Activated B cell treated with CpG ODN at 0.5 μM for 24 hours (primary cell): ENCODE measurements around the gene TENT4A. TPM values are rescaled to one million over a fixed set of nuclear protein-coding genes. Genes with fewer than 3 reads are reported as not detected.

ENCODE experiments used
- ATAC-seq: fragments of 200-7000 bp; cut with Tn5 transposase; one replicate; pipeline ENCODE4 v1.10.0; 2021; ENCODE audit warnings: low read depth, mild to moderate bottlenecking, moderate library complexity
- CTCF ChIA-PET: fragments of 350-600 bp; sonication (Branson Sonifier 250); formaldehyde crosslinking; loops from one replicate; lab custom pipeline; 2021; ENCODE audit warnings: antibody characterized with exemption; lab: Charles Lee
- POLR2A ChIA-PET: fragments of 350-600 bp; sonication (Branson Sonifier 250); formaldehyde crosslinking; loops from one replicate; lab custom pipeline; 2021; ENCODE audit warnings: antibody characterized with exemption; lab: Charles Lee
- DNase-seq: peaks from one replicate; pipeline ENCODE4 v3.0.0; 2022
- H3K27ac Mint-ChIP-seq: one replicate; pipeline ENCODE4 v1.8.0; 2020; ENCODE audit warnings: mixed read lengths
- H3K27me3 Mint-ChIP-seq: one replicate; pipeline ENCODE4 v1.8.0; 2021; ENCODE audit warnings: mixed read lengths
- H3K36me3 Mint-ChIP-seq: one replicate; pipeline ENCODE4 v1.8.0; 2021; ENCODE audit warnings: low read depth, mixed read lengths
- H3K4me1 Mint-ChIP-seq: one replicate; pipeline ENCODE4 v1.8.0; 2021; ENCODE audit warnings: mixed read lengths
- H3K4me3 Mint-ChIP-seq: one replicate; pipeline ENCODE4 v1.8.0; 2020; ENCODE audit warnings: mild to moderate bottlenecking, mixed read lengths
- H3K9me3 Mint-ChIP-seq: one replicate; pipeline ENCODE4 v1.8.0; 2020; ENCODE audit warnings: mixed read lengths
- intact Hi-C: fragments of 100-400 bp; cut with micrococcal nuclease; formaldehyde crosslinking; loops from one replicate; pipeline ENCODE4 v1.15.1; 2024
- total RNA-seq: library from RNA; stranded (reverse); gene quantifications from 2 replicates; pipeline ENCODE4 v1.2.3, GENCODE V29; 2022
- TF ChIP-seq, protein P1 (sequence below): fragments of 200-600 bp; IDR thresholded peaks from one replicate; pipeline ENCODE4 v1.8.0; 2022; ENCODE audit warnings: antibody characterized with exemption, mild to moderate bottlenecking

The TENT4A gene
- total RNA-seq, 1 donor from 2014 or later: 51.2 TPM

- Mint-ChIP-seq H3K4me3 (no peak overlapping the region), H3K27me3 (no peaks in the 10 kb centered on the region), H3K9me3 (no peaks in the 10 kb centered on the region), H3K36me3 (peaks cover 87% of the 10 kb centered on the region), H3K4me1 (peaks cover 9% of the 10 kb centered on the region), H3K27ac (no peak overlapping the region)
- intact Hi-C loops: loop anchor here (5.0 kb wide), 1 partner anchor 370 kb away; the partner anchor contains the start of gene MED10
- POLR2A ChIA-PET: interaction anchor here (2.6 kb wide), 1 partner anchor 34 kb away, joined by 7 read pairs; the partner anchor contains the start of gene TENT4A
- CTCF ChIA-PET: interaction anchor here (1.0 kb wide), 1 partner anchor 114 kb away, joined by 4 read pairs; the partner anchor contains the start of genes NSUN2 and SRD5A1
- DNase-seq: no peak
- TF ChIP-seq, protein P1, sequence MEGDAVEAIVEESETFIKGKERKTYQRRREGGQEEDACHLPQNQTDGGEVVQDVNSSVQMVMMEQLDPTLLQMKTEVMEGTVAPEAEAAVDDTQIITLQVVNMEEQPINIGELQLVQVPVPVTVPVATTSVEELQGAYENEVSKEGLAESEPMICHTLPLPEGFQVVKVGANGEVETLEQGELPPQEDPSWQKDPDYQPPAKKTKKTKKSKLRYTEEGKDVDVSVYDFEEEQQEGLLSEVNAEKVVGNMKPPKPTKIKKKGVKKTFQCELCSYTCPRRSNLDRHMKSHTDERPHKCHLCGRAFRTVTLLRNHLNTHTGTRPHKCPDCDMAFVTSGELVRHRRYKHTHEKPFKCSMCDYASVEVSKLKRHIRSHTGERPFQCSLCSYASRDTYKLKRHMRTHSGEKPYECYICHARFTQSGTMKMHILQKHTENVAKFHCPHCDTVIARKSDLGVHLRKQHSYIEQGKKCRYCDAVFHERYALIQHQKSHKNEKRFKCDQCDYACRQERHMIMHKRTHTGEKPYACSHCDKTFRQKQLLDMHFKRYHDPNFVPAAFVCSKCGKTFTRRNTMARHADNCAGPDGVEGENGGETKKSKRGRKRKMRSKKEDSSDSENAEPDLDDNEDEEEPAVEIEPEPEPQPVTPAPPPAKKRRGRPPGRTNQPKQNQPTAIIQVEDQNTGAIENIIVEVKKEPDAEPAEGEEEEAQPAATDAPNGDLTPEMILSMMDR: no peak
- ATAC-seq: no peak
These were observed 33.9 kb downstream of the TENT4A start for GRCh38 chr5:6747103-6747502.

DNA sequence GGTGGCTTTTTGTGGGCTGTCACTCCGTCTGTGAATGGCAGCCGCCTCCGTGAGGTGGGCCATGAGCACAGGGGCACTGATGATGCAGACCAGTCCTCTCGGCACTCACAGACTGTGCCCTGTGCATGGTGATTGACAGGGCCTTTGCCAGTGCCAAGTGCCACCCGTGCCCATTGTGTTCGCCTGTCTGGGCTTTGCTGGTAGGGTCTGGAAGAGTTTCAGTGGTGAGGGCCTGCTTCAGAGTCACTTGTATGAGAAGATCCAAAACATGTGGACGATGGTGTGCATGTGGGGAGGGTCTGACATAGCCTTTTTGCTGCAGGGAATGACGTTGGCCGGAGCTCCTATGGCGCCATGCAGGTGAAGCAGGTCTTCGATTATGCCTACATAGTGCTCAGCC is 34.9 kb downstream of the TENT4A start:
- ChIA-PET POLR2A (no interaction called here), CTCF (interaction anchor here (1.0 kb wide), 1 partner anchor 115 kb away, joined by 4 read pairs; the partner anchor contains the start of genes NSUN2 and SRD5A1)
- Mint-ChIP-seq H3K27me3 (no peaks in the 10 kb centered on the region), H3K4me3 (no peak overlapping the region), H3K36me3 (peaks cover 86% of the 10 kb centered on the region), H3K4me1 (peaks cover 9% of the 10 kb centered on the region), H3K9me3 (no peaks in the 10 kb centered on the region), H3K27ac (no peak overlapping the region)
- intact Hi-C loops: loop anchor here (5.0 kb wide), 1 partner anchor 371 kb away; the partner anchor contains the start of gene MED10
- DNase-seq (no peak), ATAC-seq (no peak)
- TF ChIP-seq, protein P1: no peak

- Mint-ChIP-seq H3K36me3 (peaks cover 85% of the 10 kb centered on the region), H3K27ac (no peak overlapping the region), H3K4me1 (peaks cover 9% of the 10 kb centered on the region), H3K9me3 (no peaks in the 10 kb centered on the region), H3K27me3 (no peaks in the 10 kb centered on the region), H3K4me3 (no peak overlapping the region)
- DNase-seq (no peak), ATAC-seq (no peak)
- CTCF ChIA-PET: interaction anchor here (1.0 kb wide), 1 partner anchor 12 kb away, joined by 3 read pairs; no protein-coding TSS in a partner anchor
- POLR2A ChIA-PET: no interaction called here
- intact Hi-C loops: loop anchor here (5.0 kb wide), 1 partner anchor 372 kb away; the partner anchor contains the start of gene MED10
- TF ChIP-seq, protein P1: no peak
These were observed 35.9 kb downstream of the TENT4A start for GRCh38 chr5:6749026-6749716.

DNA sequence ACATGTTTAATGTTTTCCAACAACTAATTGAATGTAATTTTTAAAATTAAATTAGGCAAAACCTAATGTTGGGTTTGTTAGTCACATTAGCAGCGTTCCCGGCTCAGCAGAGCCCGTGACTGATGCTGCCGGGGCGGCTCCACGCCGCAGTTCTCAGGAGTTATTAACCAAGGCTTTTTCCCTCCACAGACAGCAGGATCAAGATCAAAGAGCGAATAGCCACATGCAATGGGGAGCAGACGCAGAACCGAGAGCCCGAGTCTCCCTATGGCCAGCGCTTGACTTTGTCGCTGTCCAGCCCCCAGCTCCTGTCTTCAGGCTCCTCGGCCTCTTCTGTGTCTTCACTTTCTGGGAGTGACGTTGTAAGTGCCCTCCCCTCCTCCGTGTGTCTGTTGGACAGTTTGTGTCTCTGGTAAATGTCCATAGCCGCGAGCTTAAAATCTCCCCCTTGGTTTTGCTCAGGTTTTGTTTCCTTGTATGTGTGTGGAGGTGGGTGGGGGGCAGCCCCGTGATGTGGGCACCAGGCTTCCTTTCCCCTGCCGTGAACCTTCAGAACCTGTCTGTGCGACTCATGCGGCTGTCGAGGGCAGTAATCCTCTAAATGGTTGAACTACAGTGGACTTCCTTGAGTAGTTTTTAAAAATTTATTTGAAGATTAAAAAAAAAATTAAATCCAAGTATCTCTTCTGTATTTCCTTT is 37.1 kb downstream of the TENT4A start:
- Mint-ChIP-seq H3K36me3 (peaks cover 86% of the 10 kb centered on the region), H3K27me3 (no peaks in the 10 kb centered on the region), H3K27ac (no peak overlapping the region), H3K4me3 (no peak overlapping the region), H3K9me3 (no peaks in the 10 kb centered on the region), H3K4me1 (peaks cover 7% of the 10 kb centered on the region)
- ChIA-PET CTCF (interaction anchor here (1.0 kb wide), 1 partner anchor 13 kb away, joined by 3 read pairs; no protein-coding TSS in a partner anchor), POLR2A (no interaction called here)
- intact Hi-C loops: no loop called here
- ATAC-seq (no peak), DNase-seq (no peak)
- TF ChIP-seq, protein P1: no peak
